GM12891 (cell line): ENCODE results near the gene NAA50.

ENCODE experiments used
- POLR2A ChIP-seq: IDR thresholded peaks from 2 replicates; pipeline ENCODE4 v1.6.1; 2011; ENCODE audit warnings: low read depth, low read length, control low read depth
- POLR2AphosphoS5 ChIP-seq: IDR thresholded peaks from 2 replicates; pipeline ENCODE4 v1.6.1; 2011; ENCODE audit warnings: low read depth, low read length, control low read depth
- POU2F2 ChIP-seq: IDR thresholded peaks from 2 replicates; pipeline ENCODE4 v1.6.1; 2011; ENCODE audit warnings: low read depth, mild to moderate bottlenecking, control low read depth, low read length, moderate library complexity
- SPI1 ChIP-seq: IDR thresholded peaks from 2 replicates; pipeline ENCODE4 v1.6.1; 2011; ENCODE audit warnings: low read depth, low read length, control low read depth
- TAF1 ChIP-seq: IDR thresholded peaks from 2 replicates; pipeline ENCODE4 v1.6.1; 2011; ENCODE audit warnings: low read depth, low read length, control low read depth

DNA sequence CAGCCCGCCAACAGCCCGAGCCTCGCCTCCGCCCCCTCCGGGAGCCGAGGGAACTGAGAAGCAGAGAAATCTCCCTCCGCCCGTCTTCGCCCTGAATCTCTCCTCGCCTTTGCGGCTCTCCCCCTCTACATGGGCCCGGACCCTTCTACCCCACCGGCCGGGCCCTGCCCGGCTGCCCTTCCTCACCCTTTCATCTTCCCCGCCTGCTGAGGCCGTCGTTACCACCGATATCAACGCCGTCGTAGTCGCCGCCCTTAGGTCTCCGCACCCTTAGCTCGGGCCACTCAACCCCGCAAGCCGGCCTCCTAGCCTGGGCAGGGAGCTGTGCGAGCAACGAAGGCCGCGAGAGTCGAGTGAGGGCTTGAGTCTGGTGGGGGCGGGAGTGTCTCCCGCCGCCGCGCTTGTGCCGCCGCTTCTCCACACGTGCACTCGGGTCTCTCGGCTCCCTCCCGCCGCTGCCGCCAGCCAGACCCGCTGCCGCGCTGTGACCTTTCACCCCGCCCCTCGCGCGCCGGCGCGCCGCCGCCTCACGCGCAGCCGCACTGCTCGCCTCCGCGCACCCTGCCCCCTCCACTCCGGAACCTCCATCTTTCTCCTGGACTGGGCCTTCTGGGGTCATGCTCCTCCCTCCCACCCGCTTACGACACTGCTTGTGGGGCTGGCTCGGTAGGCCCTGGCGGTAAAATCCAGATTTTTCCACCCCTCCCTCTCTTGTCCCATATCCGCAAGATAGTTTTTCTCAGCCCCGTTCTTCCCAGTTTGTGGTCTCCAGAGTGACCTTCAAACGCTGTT, at the start of gene NAA50:
- TF ChIP-seq POLR2AphosphoS5, result peak; percentile 72
- TF ChIP-seq POLR2A, result peak; percentile 74
- TF ChIP-seq TAF1, result peak; percentile 62
- no peak for TF ChIP-seq SPI1
- no peak for TF ChIP-seq POU2F2
